Measurements from ENCODE around the gene EXPH5.

DNA sequence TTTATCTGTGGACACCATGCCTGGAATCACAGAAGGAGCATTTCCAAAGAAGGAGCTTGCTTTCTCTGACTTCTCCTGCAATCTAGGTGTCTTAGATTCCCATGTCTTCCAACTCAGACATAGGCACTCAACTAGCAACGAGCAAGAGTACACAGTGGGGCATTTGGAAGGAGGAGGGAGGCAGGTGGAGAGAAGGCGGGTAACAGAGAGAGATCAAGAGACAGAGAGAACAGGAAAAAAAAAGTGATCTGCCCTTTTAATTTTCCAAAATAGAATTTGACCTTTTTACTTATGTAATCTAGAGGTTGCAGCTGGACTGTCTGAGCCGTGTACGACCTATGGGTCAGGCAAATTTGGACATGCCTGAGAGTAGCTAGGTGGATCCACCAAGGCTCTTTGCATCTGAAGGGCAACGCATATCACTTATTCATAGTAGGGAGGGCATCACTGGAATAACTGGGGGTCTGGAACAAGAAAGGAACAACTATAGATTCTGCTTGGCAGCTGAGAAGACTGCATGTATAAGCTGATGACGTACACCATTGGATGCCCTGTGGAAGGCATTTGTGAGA is 58.1 kb downstream of the EXPH5 start:
- TF ChIP-seq, protein P1, sequence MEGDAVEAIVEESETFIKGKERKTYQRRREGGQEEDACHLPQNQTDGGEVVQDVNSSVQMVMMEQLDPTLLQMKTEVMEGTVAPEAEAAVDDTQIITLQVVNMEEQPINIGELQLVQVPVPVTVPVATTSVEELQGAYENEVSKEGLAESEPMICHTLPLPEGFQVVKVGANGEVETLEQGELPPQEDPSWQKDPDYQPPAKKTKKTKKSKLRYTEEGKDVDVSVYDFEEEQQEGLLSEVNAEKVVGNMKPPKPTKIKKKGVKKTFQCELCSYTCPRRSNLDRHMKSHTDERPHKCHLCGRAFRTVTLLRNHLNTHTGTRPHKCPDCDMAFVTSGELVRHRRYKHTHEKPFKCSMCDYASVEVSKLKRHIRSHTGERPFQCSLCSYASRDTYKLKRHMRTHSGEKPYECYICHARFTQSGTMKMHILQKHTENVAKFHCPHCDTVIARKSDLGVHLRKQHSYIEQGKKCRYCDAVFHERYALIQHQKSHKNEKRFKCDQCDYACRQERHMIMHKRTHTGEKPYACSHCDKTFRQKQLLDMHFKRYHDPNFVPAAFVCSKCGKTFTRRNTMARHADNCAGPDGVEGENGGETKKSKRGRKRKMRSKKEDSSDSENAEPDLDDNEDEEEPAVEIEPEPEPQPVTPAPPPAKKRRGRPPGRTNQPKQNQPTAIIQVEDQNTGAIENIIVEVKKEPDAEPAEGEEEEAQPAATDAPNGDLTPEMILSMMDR (IDR thresholded peaks at IDR 0.05), result no peak
- TF ChIP-seq POLR2A (IDR thresholded peaks at IDR 0.05), result no peak

All from body of pancreas (tissue), 4 donors.